ENCODE results near the gene TOMM40L. TPM values are rescaled to one million over a fixed set of nuclear protein-coding genes. Genes with fewer than 3 reads are reported as not detected.

TOMM40L gene
- total RNA-seq, 4 donors from 2014 or later = 9.3 to 24.3 (median 14.0) TPM

DNA sequence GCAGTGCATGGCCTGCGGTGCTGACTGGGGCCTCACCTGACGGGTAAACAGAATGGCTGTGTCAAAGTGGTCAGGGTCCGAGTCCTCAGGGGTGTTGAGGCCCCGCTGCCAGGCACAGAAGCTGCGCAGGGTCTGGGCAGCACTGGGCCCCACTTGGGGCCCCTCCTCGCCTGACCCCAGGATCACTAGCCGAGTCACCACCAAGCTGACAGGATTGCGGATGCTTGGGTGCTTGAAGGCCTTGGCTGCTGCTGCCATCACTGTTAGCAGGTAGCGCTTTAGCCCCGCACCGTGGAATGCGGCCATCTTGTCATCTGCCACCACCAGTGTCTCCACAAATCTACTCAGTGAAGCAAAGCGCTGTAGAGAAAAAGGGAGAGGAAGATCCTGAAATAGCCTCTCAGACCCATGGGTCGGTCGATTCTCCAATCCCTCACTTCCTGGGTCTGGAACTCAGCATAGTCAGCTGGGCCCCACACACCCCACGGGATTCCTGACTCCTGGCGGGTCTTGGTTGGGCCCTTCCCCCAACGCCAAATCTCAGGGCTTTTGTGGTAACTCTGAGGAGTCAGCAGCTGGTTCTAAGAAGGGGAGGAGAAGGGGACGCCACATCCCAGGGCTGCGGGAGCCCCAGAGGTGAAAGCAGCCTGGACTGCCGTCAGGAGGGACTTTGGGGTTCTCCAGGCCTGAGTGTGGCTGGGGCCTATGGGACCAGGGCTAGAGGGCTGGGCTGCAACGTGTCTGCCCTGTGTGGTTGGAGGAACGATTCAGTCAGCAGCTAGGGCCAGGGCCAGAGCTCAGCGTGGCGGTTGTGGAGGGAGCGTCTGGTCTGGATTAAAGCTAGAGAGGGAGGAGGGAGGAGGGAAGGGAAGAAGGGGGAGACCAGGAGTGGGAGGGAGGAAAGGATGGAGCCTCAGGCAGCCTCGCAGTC, 29.1 kb upstream of the TOMM40L start:
- ATAC-seq = no peak
- peak overlapping the region in 3 of 4 donors; percentile 94 to 96 (median 96) for H3K27ac ChIP-seq

DNA sequence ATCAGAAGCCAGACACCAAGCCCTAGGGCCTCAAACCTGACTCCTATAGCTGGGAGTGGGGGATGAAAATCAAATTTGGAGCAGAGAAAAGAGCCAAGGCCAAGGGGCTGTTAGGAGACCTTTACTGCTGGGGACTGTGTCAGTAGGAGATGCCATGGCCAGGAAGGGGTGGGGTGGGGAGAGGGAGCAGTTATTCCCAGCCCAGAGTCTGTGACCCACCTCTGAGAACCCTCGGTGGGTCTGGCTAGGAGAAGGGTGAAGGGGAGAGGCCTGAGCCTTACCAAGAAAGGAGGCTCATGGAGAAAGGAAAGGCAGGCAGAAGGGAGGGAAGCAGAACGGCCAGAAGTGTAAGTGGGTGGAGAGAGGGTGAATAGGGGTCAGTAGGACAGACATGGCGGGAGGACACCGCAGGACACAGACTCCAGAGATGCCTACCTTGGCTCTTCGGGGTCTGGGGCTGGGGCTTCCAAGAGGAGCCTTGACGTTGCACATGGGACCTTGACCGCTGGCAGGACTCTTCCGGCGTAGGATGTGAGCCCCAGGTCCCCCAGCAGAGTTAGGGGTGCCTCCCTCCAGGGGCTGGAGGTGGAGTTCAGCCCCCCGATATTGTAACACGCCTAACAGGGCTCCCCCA, 28.2 kb upstream of the TOMM40L start:
- Histone ChIP-seq H3K4me3 (peak overlapping the region in 1 of 2 donors; percentile 50), H3K4me1 (peaks cover 0 to 91% (median 46%) of the 10 kb centered on the region in 3 donors), H3K36me3 (peaks cover 0 to 3% of the 10 kb centered on the region in 2 donors), H3K9me3 (no peaks in the 10 kb centered on the region), H3K27ac (peak overlapping the region in 3 of 4 donors; percentile 94 to 96 (median 96)), H3K27me3 (no peaks in the 10 kb centered on the region)
- TF ChIP-seq POLR2AphosphoS5 (IDR thresholded peaks at IDR 0.05) (no peak), POLR2A (IDR thresholded peaks at IDR 0.05) (no peak), EP300 (IDR thresholded peaks at IDR 0.05) (no peak)
- TF ChIP-seq, protein P1, sequence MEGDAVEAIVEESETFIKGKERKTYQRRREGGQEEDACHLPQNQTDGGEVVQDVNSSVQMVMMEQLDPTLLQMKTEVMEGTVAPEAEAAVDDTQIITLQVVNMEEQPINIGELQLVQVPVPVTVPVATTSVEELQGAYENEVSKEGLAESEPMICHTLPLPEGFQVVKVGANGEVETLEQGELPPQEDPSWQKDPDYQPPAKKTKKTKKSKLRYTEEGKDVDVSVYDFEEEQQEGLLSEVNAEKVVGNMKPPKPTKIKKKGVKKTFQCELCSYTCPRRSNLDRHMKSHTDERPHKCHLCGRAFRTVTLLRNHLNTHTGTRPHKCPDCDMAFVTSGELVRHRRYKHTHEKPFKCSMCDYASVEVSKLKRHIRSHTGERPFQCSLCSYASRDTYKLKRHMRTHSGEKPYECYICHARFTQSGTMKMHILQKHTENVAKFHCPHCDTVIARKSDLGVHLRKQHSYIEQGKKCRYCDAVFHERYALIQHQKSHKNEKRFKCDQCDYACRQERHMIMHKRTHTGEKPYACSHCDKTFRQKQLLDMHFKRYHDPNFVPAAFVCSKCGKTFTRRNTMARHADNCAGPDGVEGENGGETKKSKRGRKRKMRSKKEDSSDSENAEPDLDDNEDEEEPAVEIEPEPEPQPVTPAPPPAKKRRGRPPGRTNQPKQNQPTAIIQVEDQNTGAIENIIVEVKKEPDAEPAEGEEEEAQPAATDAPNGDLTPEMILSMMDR (IDR thresholded peaks at IDR 0.05) = no peak
- ATAC-seq = no peak
- 41 to 43% methylated on average over 4 to 5 of the region's 11 CpGs for WGBS, 2 donors (ENCODE audit: low coverage in 1 of 2)

More for the DNA sequence above, 29.1 kb upstream of the TOMM40L start:
- Histone ChIP-seq H3K27me3 (no peaks in the 10 kb centered on the region), H3K4me3 (peak overlapping the region in 1 of 2 donors; percentile 50), H3K4me1 (peaks cover 0 to 95% (median 46%) of the 10 kb centered on the region in 3 donors), H3K36me3 (peaks cover 0 to 8% of the 10 kb centered on the region in 2 donors), H3K9me3 (no peaks in the 10 kb centered on the region)
- no peak for TF ChIP-seq EP300 (IDR thresholded peaks at IDR 0.05)
- TF ChIP-seq POLR2A (IDR thresholded peaks at IDR 0.05) = no peak
- no peak for TF ChIP-seq POLR2AphosphoS5 (IDR thresholded peaks at IDR 0.05)
- TF ChIP-seq, protein P1 (IDR thresholded peaks at IDR 0.05) = no peak
- WGBS, 2 donors (ENCODE audit: low coverage in 1 of 2) = 19 to 27% methylated on average over 3 to 7 of the region's 27 CpGs

DNA sequence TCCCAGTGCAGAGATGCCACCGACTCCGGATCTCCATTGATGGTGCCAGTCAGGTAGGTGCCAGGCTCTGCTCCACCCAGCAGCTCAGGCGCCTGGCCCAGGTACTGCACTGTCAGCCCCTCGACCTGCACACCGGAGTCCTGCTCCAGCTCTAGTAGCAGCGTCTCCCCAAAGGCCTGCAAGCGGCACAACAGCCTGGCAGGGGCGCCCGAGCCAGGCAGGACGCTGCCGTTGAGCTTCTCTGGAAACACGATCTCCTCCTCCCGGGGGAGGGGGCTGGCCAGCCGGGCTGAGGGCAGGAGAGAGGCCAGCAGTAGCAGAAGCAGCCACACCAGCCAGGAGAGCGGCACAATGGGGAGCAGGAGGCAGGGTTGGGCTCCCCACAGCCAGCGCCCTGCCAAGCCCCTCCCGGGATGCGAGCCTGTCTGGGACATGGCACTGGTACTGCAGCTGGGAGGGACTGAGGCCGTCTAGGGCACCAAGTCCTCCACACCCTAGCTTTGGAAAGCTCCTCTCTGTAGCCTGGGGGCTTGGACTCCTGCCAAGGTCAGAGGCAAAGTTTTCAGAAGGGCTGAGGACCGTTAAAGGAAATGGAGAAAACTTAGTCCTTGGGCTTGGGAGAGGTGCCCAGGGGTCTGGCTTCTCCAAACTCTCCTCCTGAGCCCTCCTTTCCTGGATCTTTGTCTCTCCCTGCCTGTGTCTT, 27.5 kb upstream of the TOMM40L start:
- TF ChIP-seq, protein P1 (IDR thresholded peaks at IDR 0.05) = no peak
- TF ChIP-seq POLR2A (IDR thresholded peaks at IDR 0.05) = no peak
- TF ChIP-seq EP300 (IDR thresholded peaks at IDR 0.05) = no peak
- no peak for TF ChIP-seq POLR2AphosphoS5 (IDR thresholded peaks at IDR 0.05)
- no CpG with 5 or more reads among the region's 20 CpGs for WGBS, 2 donors (ENCODE audit: low coverage in 1 of 2)
- H3K9me3 ChIP-seq = no peaks in the 10 kb centered on the region
- peaks cover 0 to 4% of the 10 kb centered on the region in 2 donors for H3K36me3 ChIP-seq
- peak overlapping the region; percentile 0 to 50 for H3K4me3 ChIP-seq
- ATAC-seq = no peak
- H3K27ac ChIP-seq = peak overlapping the region; percentile 2 to 96 (median 95)
- H3K27me3 ChIP-seq = no peaks in the 10 kb centered on the region
- H3K4me1 ChIP-seq = peaks cover 0 to 91% (median 46%) of the 10 kb centered on the region in 3 donors

DNA sequence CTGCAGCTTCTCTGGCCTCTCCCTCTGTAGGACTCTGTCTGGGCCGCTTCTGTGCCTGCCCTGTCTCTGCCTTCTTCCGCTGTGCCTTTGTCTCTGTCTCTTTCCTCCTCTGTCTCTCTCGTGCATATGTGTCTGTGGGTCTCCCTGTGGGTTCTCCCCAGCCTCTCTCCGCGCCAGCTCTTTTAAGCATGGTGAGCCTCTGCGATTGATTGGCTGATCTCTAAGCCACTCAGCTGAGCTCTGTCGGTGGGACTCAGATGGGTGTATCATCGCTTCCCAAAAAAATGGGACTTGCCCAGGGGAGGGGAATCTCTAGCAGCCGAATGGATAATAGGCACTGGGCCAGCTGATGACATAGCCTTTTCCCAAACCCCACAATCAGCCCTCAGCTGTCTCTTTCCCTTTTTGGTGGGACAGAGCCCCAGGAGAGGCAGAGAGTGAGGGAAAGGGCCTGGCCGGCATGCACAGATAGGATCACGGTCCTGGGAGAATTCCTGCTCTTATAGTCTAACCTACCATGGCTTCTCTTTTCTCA, 26.9 kb upstream of the TOMM40L start, which contains the start of gene ADAMTS4:
ADAMTS4 (minus strand) TSS at position 158 of the 535 bp plus-strand sequence. CDS start 427 bp downstream, outside the sequence.
- TF ChIP-seq POLR2A (IDR thresholded peaks at IDR 0.05) = peak; percentile 24 to 36
- no peak for TF ChIP-seq EP300 (IDR thresholded peaks at IDR 0.05)
- TF ChIP-seq POLR2AphosphoS5 (IDR thresholded peaks at IDR 0.05) = peak; percentile 68
- ATAC-seq = peak; percentile 31
- Histone ChIP-seq H3K27me3 (no peaks in the 10 kb centered on the region), H3K9me3 (no peaks in the 10 kb centered on the region), H3K4me1 (peaks cover 0 to 91% (median 49%) of the 10 kb centered on the region in 3 donors), H3K36me3 (peaks cover 0 to 10% of the 10 kb centered on the region in 2 donors), H3K4me3 (peak within 1 kb of the TSS; percentile 0 to 50), H3K27ac (peak within 1 kb of the TSS; percentile 2 to 96 (median 95))
- WGBS, 2 donors (ENCODE audit: low coverage in 1 of 2) = 28% methylated on average over 9 of the region's 11 CpGs; no CpG with 5 or more reads in 1 of the 2 donors

All from gastroesophageal sphincter (tissue), 4 donors.